Measurements from ENCODE around the gene NRP1.

GRCh38 chr10:33136271-33136670 is 198.2 kb downstream of the NRP1 start:
- TF ChIP-seq CTCF (IDR thresholded peaks at IDR 0.05) = no peak
- no peak for TF ChIP-seq POLR2A (IDR thresholded peaks at IDR 0.05)
